Ovary (tissue), 9 donors: Measurements from ENCODE around the gene TAMM41. TPM values are rescaled to one million over a fixed set of nuclear protein-coding genes. Genes with fewer than 3 reads are reported as not detected.

ENCODE experiments used
- DNase-seq, 5 donors: peaks; one replicate each; pipeline ENCODE4 v3.0.0-alpha.2; 2019 to 2020
- H3K27ac ChIP-seq, 2 donors: fragments of 200-600 bp; one replicate each; pipeline versions ENCODE4 v1.5.1 to v1.8.0; 2019 to 2022
- H3K27me3 ChIP-seq: fragments of 200-600 bp; one replicate; pipeline ENCODE4 v1.8.0; 2022
- H3K36me3 ChIP-seq: fragments of 200-600 bp; sonication (generic); one replicate; pipeline ENCODE4 v1.5.1; 2019
- H3K4me1 ChIP-seq: one replicate; pipeline ENCODE4 v1.8.1; 2013; ENCODE audit warnings: mild to moderate bottlenecking, moderate library complexity; ENCODE audit not compliant: insufficient read depth
- H3K4me3 ChIP-seq: fragments of 200-600 bp; sonication (generic); one replicate; pipeline ENCODE4 v1.5.1; 2017
- H3K9me3 ChIP-seq, 2 donors: fragments of 200-600 bp in 1 of 2; sonication (generic) in 1 of 2; one replicate each; pipeline versions ENCODE4 v1.5.1 to v1.8.1; 2013 to 2019; ENCODE audit warnings: mild to moderate bottlenecking in 1 of 2, moderate library complexity in 1 of 2
- CTCF ChIP-seq, 3 donors: fragments of 450-650 bp in 2 of 3; fragments of 200-600 bp in 1 of 3; IDR thresholded peaks; one replicate each; pipeline versions ENCODE4 v1.5.1 to v1.8.0; 2016 to 2022; ENCODE audit warnings: antibody characterized with exemption in 3 of 3, mild to moderate bottlenecking in 1 of 3
- EP300 ChIP-seq: sonication (generic); formaldehyde crosslinking; IDR thresholded peaks from one replicate; pipeline ENCODE4 v1.6.1; 2017; ENCODE audit warnings: antibody characterized with exemption
- POLR2A ChIP-seq: fragments of 450-650 bp; IDR thresholded peaks from one replicate; pipeline ENCODE4 v1.6.1; 2017; ENCODE audit warnings: antibody characterized with exemption, mild to moderate bottlenecking, moderate library complexity
- WGBS, 3 donors: extraction: QIAGEN DNeasy Blood & Tissue Kit in 1 of 3; methylation state at CpG; one replicate each; pipeline versions ENCODE4 v1.1.5 to v1.1.7; 2013 to 2017; 5-methylcytosine and 5-hydroxymethylcytosine counted together
- intact Hi-C, 4 donors: fragments of 100-400 bp; cut with DNase I; formaldehyde crosslinking; loops; one replicate each; pipeline versions ENCODE4 v1.11.0 to v1.15.1; 2022 to 2023
- polyA plus RNA-seq, 2 donors: library from polyadenylated mRNA; stranded (reverse); fragments of 200-250 nt in 1 of 2; fragments of 350-450 nt in 1 of 2; fragmentation: Illumina TruSeq in 1 of 2; extraction: RNeasy Lipid Tissue Mini Kit (QIAGEN cat#74804) in 1 of 2; gene quantifications; one replicate each; pipeline ENCODE4 v1.2.3, GENCODE V29; 2013 to 2014
- total RNA-seq, 7 donors: library from RNA; depleted of rRNA in 2 of 7; stranded (reverse); fragments of >200 nt in 2 of 7; fragmentation: NEBNext Ultra II Directional in 3 of 7; extraction: Animal tissue kit (Norgen Biotek cat#: 25700) in 3 of 7; gene quantifications; one replicate each; pipeline versions ENCODE4 v1.1.0 to v1.2.4, GENCODE V29; 2016 to 2023
- donor health status: DM: no; HTN: no; CAD: no; lungs with moderate emphysema.
- donor health status: DM: no; HTN: no; CAD: no.
- donor health status: Bipolar disorder and iron deficiency.
- donor health status: DM: yes; HTN: yes; CAD: no.
- donor health status: DM: no; HTN: no; CAD: no.
- donor health status: DM: yes; HTN: yes; CAD: no.

Gene TAMM41
- total and polyA plus RNA-seq, 9 donors, result 10.6 to 29.2 (median 23.4) TPM

GRCh38 chr3:11799791-11800190 lies 46.9 kb downstream of the TAMM41 start:
- no peak for TF ChIP-seq CTCF (IDR thresholded peaks at IDR 0.05)
- no peak for TF ChIP-seq POLR2A
- TF ChIP-seq EP300, result no peak
- Histone ChIP-seq H3K27ac (no peak overlapping the region), H3K9me3 (no peaks in the 10 kb centered on the region), H3K4me1 (no peaks in the 10 kb centered on the region), H3K36me3 (peaks cover 2% of the 10 kb centered on the region), H3K27me3 (no peaks in the 10 kb centered on the region), H3K4me3 (no peak overlapping the region)
- 90 to 100% (median 99%) methylated on average over 1 of the region's 1 CpG for WGBS, 3 donors
- intact Hi-C loops, result loop anchor here in 2 of 4 donors (5.0 to 10.0 kb wide), 3 partner anchors 145 to 542 kb away; no protein-coding TSS in a partner anchor
- DNase-seq, result no peak

- WGBS, 3 donors, result 94 to 97% (median 96%) methylated on average over 2 of the region's 2 CpGs
- Histone ChIP-seq H3K9me3 (no peaks in the 10 kb centered on the region), H3K4me1 (no peaks in the 10 kb centered on the region), H3K27ac (no peak overlapping the region), H3K36me3 (no peaks in the 10 kb centered on the region), H3K27me3 (no peaks in the 10 kb centered on the region), H3K4me3 (no peak overlapping the region)
- intact Hi-C loops, result no loop called here
- no peak for TF ChIP-seq EP300
- TF ChIP-seq POLR2A, result no peak
- no peak for TF ChIP-seq CTCF (IDR thresholded peaks at IDR 0.05)
- DNase-seq, result no peak
These were observed 51.8 kb downstream of the TAMM41 start for GRCh38 chr3:11794927-11795326.

- H3K36me3 ChIP-seq, result no peaks in the 10 kb centered on the region
- intact Hi-C loops, result no loop called here
These were observed 55.1 kb downstream of the TAMM41 start for GRCh38 chr3:11791339-11792200.

GRCh38 chr3:11789412-11789811 lies 57.3 kb downstream of the TAMM41 start:
- no peaks in the 10 kb centered on the region for H3K36me3 ChIP-seq
- no peak overlapping the region for H3K4me3 ChIP-seq
- 86 to 94% (median 92%) methylated on average over 1 of the region's 1 CpG for WGBS, 3 donors
- intact Hi-C loops, result no loop called here
- no peaks in the 10 kb centered on the region for H3K4me1 ChIP-seq
- no peak for TF ChIP-seq EP300
- no peak for TF ChIP-seq POLR2A
- no peak for TF ChIP-seq CTCF (IDR thresholded peaks at IDR 0.05)
- H3K9me3 ChIP-seq, result peaks cover 0 to 5% of the 10 kb centered on the region in 2 donors
- H3K27ac ChIP-seq, result no peak overlapping the region
- DNase-seq, result no peak
- H3K27me3 ChIP-seq, result no peaks in the 10 kb centered on the region

More at GRCh38 chr3:11791339-11792200, 55.1 kb downstream of the TAMM41 start:
- WGBS, 3 donors, result 91 to 94% (median 92%) methylated on average over 6 of the region's 6 CpGs
- no peak for DNase-seq
- H3K9me3 ChIP-seq, result peaks cover 0 to 5% of the 10 kb centered on the region in 2 donors
- H3K27ac ChIP-seq, result no peak overlapping the region
- H3K4me1 ChIP-seq, result no peaks in the 10 kb centered on the region
- TF ChIP-seq POLR2A, result no peak
- no peak for TF ChIP-seq EP300
- no peak for TF ChIP-seq CTCF (IDR thresholded peaks at IDR 0.05)
- H3K27me3 ChIP-seq, result no peaks in the 10 kb centered on the region
- H3K4me3 ChIP-seq, result no peak overlapping the region
